Tibial artery (tissue), 4 donors: ENCODE measurements around the gene GET4.

Experiments used
- DNase-seq, 2 donors: peaks; one replicate each; pipeline ENCODE4 v3.0.0-alpha.2; 2019
- H3K27ac ChIP-seq, 2 donors: fragments of 200-600 bp; sonication (generic) in 1 of 2; 1 replicate in 1 of 2; 2 replicates in 1 of 2; pipeline ENCODE4 v1.5.1; 2018 to 2019; ENCODE audit warnings: mild to moderate bottlenecking in 1 of 2
- H3K27me3 ChIP-seq, 2 donors: fragments of 200-600 bp; sonication (generic) in 1 of 2; one replicate each; pipeline versions ENCODE4 v1.5.1 to v1.6.0; 2016 to 2019
- H3K36me3 ChIP-seq, 3 donors: fragments of 200-600 bp; sonication (generic) in 2 of 3; one replicate each; pipeline ENCODE4 v1.5.1; 2016 to 2019; ENCODE audit warnings: mild to moderate bottlenecking in 2 of 3
- H3K4me1 ChIP-seq, 4 donors: fragments of 200-600 bp; sonication (generic) in 2 of 4; 1 replicate in 3 of 4; 2 replicates in 1 of 4; pipeline ENCODE4 v1.5.1; 2016 to 2019
- H3K4me3 ChIP-seq, 2 donors: fragments of 200-600 bp; sonication (generic) in 1 of 2; 1 replicate in 1 of 2; 2 replicates in 1 of 2; pipeline ENCODE4 v1.5.1; 2018 to 2019; ENCODE audit warnings: mild to moderate bottlenecking in 2 of 2
- H3K9me3 ChIP-seq, 3 donors: fragments of 200-600 bp; sonication (generic) in 1 of 3; one replicate each; pipeline ENCODE4 v1.5.1; 2016 to 2019
- intact Hi-C: fragments of 100-400 bp; cut with DNase I; formaldehyde crosslinking; loops from one replicate; pipeline ENCODE4 v1.15.0; 2023; ENCODE audit warnings: low total_unique reads
- TF ChIP-seq, protein P1 (sequence below), 2 experiments: fragments of 200-600 bp in 1 of 2; fragments of 450-650 bp in 1 of 2; IDR thresholded peaks; one replicate each; pipeline ENCODE4 v1.5.1; 2017 to 2019; ENCODE audit warnings: antibody characterized with exemption in 2 of 2, mild to moderate bottlenecking in 1 of 2, moderate library complexity in 1 of 2

GET4 gene

DNA sequence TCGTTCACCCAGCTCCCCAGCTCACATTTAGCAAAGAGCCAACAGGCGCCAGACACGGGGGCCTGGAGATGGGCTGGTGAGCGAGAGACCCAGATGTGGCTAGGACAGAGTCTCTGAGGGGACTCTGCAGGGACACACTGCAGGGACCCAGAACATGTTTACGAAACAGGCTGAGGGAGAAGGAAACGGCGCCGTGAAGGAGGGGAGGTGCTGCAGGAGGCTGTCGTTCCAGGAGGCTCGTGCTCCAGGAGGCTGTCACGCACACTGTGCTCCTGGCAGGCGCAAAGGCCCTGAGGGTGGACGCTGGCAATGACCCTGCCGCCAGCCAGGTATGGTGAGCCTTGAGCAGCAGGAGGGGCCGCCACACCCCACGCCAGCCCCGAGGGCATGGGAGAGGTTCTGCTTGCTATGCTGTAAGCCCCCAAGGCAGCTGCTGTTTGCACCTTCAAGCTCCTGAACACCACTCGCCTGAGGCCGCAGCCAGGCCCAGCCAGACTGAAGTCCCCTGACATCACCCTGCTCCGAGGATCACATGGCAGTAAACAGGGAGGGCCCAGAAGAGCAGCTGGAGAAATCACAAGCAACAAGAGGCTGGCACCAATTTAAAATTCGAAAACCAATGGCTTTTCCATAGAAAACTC is 50.8 kb downstream of the GET4 start:
- intact Hi-C loops, result no loop called here
- Histone ChIP-seq H3K4me1 (peaks cover 0 to 8% (median 6%) of the 10 kb centered on the region in 4 donors), H3K9me3 (no peaks in the 10 kb centered on the region), H3K36me3 (no peaks in the 10 kb centered on the region), H3K27ac (no peak overlapping the region), H3K4me3 (no peak overlapping the region), H3K27me3 (no peaks in the 10 kb centered on the region)
- peak; percentile 16 to 59 for DNase-seq
- TF ChIP-seq, protein P1, sequence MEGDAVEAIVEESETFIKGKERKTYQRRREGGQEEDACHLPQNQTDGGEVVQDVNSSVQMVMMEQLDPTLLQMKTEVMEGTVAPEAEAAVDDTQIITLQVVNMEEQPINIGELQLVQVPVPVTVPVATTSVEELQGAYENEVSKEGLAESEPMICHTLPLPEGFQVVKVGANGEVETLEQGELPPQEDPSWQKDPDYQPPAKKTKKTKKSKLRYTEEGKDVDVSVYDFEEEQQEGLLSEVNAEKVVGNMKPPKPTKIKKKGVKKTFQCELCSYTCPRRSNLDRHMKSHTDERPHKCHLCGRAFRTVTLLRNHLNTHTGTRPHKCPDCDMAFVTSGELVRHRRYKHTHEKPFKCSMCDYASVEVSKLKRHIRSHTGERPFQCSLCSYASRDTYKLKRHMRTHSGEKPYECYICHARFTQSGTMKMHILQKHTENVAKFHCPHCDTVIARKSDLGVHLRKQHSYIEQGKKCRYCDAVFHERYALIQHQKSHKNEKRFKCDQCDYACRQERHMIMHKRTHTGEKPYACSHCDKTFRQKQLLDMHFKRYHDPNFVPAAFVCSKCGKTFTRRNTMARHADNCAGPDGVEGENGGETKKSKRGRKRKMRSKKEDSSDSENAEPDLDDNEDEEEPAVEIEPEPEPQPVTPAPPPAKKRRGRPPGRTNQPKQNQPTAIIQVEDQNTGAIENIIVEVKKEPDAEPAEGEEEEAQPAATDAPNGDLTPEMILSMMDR (IDR thresholded peaks at IDR 0.05), result no peak

DNA sequence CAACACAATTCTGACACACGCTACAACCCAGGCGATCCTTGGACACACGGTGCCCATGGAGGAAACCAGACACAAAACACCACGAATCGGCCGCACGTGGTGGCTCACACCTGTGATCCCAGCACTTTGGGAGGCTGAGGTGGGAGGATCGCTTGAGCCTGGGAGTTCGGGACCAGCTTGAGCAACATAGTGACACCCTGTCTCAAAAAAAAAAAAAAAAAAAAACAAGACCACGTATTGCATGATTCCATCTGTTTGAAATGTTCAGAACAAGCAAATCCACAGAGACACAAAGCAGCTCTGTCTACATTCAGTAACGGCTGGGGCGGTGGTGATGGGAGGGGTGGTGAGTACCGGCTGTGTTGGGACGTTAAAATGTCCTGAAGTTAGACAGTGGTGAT is 53.0 kb downstream of the GET4 start:
- no peak overlapping the region for H3K4me3 ChIP-seq
- intact Hi-C loops, result no loop called here
- H3K27me3 ChIP-seq, result no peaks in the 10 kb centered on the region
- no peaks in the 10 kb centered on the region for H3K36me3 ChIP-seq
- TF ChIP-seq, protein P1 (IDR thresholded peaks at IDR 0.05), result no peak
- no peak overlapping the region for H3K27ac ChIP-seq
- H3K4me1 ChIP-seq, result peaks cover 0 to 8% (median 6%) of the 10 kb centered on the region in 4 donors
- H3K9me3 ChIP-seq, result no peaks in the 10 kb centered on the region
- DNase-seq, result peak; percentile 8 to 21

DNA sequence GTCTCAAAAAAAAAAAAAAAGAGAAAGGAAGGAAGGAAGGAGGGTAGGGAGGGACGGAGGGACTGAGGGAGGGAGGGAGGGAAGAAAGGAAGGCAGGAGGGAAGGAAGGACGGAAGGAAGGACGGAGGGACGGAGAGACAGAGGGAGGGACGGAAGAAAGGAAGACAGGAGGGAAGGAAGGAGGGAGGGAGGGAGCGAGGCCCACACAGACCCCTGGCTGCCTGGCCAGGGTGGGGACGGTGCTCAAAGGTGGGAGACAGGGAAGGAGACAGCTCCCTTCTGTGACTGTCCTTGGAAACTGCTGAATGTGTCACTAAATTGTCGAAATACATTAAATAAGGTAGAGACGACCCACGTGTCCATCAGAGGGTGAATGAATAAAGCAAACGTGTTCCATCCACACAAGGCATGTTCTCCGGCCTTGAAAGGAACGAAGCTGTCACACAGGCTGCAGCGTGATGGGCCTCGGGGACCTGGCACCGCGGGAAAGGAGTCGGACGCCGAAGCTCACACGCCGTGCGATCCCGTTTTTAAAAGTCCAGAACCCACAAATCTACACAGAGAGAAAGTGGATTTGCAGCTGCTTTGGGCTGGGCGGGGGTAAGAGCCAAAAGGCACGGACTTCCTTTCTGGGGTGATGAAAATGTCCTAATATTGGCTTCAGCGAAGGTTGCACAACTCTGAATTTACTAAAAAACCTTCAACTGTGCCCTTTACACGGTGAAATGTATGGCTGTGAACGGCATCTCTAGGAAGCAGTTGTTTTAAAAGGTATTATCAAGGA is 54.8 kb downstream of the GET4 start:
- intact Hi-C loops, result no loop called here
- H3K27ac ChIP-seq, result no peak overlapping the region
- H3K9me3 ChIP-seq, result no peaks in the 10 kb centered on the region
- H3K4me1 ChIP-seq, result no peaks in the 10 kb centered on the region
- no peaks in the 10 kb centered on the region for H3K27me3 ChIP-seq
- TF ChIP-seq, protein P1 (IDR thresholded peaks at IDR 0.05), result no peak
- no peak overlapping the region for H3K4me3 ChIP-seq
- no peaks in the 10 kb centered on the region for H3K36me3 ChIP-seq
- DNase-seq, result peak in 1 of 2 donors; percentile 50

DNA sequence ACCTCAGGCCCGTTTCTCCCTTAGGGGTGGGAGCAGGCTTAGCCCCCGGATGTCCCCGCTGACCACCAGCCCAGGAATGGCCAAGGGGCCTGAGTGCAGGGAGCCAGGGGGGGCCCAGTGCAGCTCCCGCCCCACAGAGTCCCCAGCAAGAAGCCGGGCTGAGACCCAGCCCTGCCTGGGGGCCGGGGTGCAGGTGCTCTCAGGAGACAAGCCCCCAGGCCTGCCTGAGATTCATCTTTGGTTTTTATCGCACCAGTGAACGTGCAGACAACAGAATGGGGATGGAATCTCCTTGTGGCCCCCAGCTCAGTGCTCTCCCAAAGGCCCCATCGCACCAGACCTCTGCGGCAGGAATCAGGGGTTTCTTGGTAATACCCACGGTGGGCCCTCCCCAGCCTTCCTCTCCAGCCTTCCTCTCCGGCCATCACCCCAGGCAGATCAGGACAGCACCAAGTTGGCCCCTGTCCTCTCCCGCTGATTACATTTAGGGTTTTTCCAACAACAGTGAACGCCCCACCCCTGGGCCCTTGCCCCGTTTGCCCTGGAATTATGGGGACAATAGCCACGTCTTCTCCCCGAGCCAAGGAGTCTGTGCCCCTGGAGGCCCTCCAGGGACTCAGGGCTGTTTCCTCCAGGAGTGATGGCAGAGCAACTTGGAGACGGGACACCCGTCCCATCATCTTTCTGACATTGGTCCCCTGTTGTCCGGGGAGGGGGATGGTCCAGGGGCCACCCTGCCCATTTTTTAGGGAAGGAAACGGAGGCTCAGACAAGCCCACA is 55.7 kb downstream of the GET4 start:
- Histone ChIP-seq H3K4me1 (no peaks in the 10 kb centered on the region), H3K9me3 (no peaks in the 10 kb centered on the region), H3K27me3 (no peaks in the 10 kb centered on the region), H3K27ac (no peak overlapping the region), H3K36me3 (no peaks in the 10 kb centered on the region), H3K4me3 (no peak overlapping the region)
- DNase-seq, result peak in 1 of 2 donors; percentile 48
- intact Hi-C loops, result no loop called here
- TF ChIP-seq, protein P1 (IDR thresholded peaks at IDR 0.05), result no peak

DNA sequence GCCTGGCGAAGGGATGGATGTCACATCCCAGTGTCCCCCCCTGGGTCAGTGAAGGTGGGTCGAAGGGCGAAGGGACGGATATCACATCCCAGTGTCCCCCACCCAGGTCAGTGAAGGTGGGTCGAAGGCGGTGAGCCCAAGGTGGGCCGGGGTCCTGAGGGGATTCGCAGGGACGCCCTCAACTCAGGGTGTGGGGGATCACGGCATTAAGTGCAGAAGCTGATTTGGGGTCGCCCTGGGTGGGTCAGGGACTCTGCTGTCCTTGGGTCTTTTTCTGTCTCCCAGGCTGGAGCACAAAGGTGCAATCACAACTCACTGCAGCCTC is 56.3 kb downstream of the GET4 start:
- Histone ChIP-seq H3K4me3 (no peak overlapping the region), H3K9me3 (no peaks in the 10 kb centered on the region), H3K4me1 (no peaks in the 10 kb centered on the region), H3K27ac (no peak overlapping the region), H3K36me3 (no peaks in the 10 kb centered on the region), H3K27me3 (no peaks in the 10 kb centered on the region)
- DNase-seq, result peak in 1 of 2 donors; percentile 38
- TF ChIP-seq, protein P1 (IDR thresholded peaks at IDR 0.05), result no peak
- intact Hi-C loops, result no loop called here
